Neural progenitor cell (in vitro differentiated cells): ENCODE measurements around the gene TMEM40. TPM values are rescaled to one million over a fixed set of nuclear protein-coding genes. Genes with fewer than 3 reads are reported as not detected.

Source experiments
- DNase-seq: peaks from one replicate; pipeline ENCODE4 v3.0.0-alpha.2; 2016; ENCODE audit warnings: low spot score
- H2AFZ ChIP-seq: fragments of 200-600 bp; sonication (generic); replicated peaks from 2 replicates; pipeline ENCODE4 v1.6.1; 2016; ENCODE audit warnings: antibody characterized with exemption
- H3F3A ChIP-seq: fragments of 200-600 bp; sonication (generic); 2 replicates; pipeline ENCODE4 v1.6.1; 2016; ENCODE audit warnings: antibody characterized with exemption, low read depth
- H3K27ac ChIP-seq: fragments of 200-600 bp; sonication (generic); 2 replicates; pipeline ENCODE4 v1.5.1; 2016; ENCODE audit warnings: mild to moderate bottlenecking
- H3K27me3 ChIP-seq: fragments of 200-600 bp; sonication (generic); 2 replicates; pipeline ENCODE4 v1.6.1; 2016; ENCODE audit warnings: mild to moderate bottlenecking, moderate library complexity
- H3K36me3 ChIP-seq: fragments of 200-600 bp; sonication (generic); 2 replicates; pipeline ENCODE4 v1.5.1; 2016
- H3K4me1 ChIP-seq: fragments of 200-600 bp; sonication (generic); 2 replicates; pipeline ENCODE4 v1.6.1; 2016; ENCODE audit warnings: mixed run types
- H3K4me2 ChIP-seq: fragments of 200-600 bp; sonication (generic); 2 replicates; pipeline ENCODE4 v1.6.1; 2016
- H3K4me3 ChIP-seq: fragments of 200-600 bp; sonication (generic); 2 replicates; pipeline ENCODE4 v1.5.1; 2016
- H3K79me2 ChIP-seq: fragments of 200-600 bp; sonication (generic); 2 replicates; pipeline ENCODE4 v1.6.1; 2016; ENCODE audit warnings: low read depth
- H3K9ac ChIP-seq: fragments of 200-600 bp; sonication (generic); 2 replicates; pipeline ENCODE4 v1.6.1; 2016
- H3K9me3 ChIP-seq: fragments of 200-600 bp; sonication (generic); 2 replicates; pipeline ENCODE4 v1.5.1; 2016; ENCODE audit warnings: low read depth
- H4K20me1 ChIP-seq: fragments of 200-600 bp; sonication (generic); 2 replicates; pipeline ENCODE4 v1.6.1; 2016; ENCODE audit warnings: low read depth
- H3K27ac Mint-ChIP-seq: 3 replicates; pipeline ENCODE4 v1.8.0; 2021; ENCODE audit warnings: mixed read lengths
- H3K27me3 Mint-ChIP-seq: 2 replicates; pipeline ENCODE4 v1.8.0; 2022; ENCODE audit warnings: low read depth, mild to moderate bottlenecking, inconsistent platforms, moderate library complexity, mixed read lengths; ENCODE audit not compliant: insufficient read depth
- H3K36me3 Mint-ChIP-seq: 3 replicates; pipeline ENCODE4 v1.8.0; 2021; ENCODE audit warnings: mixed read lengths
- H3K4me1 Mint-ChIP-seq: 3 replicates; pipeline ENCODE4 v1.8.0; 2021; ENCODE audit warnings: mixed read lengths
- H3K4me3 Mint-ChIP-seq: 3 replicates; pipeline ENCODE4 v1.8.0; 2021; ENCODE audit warnings: mild to moderate bottlenecking, moderate library complexity, mixed read lengths
- H3K9me3 Mint-ChIP-seq: 3 replicates; pipeline ENCODE4 v1.8.0; 2020; ENCODE audit warnings: mixed read lengths
- EZH2 ChIP-seq: fragments of 200-600 bp; sonication (generic); IDR thresholded peaks from 2 replicates; pipeline ENCODE4 v1.6.1; 2017; ENCODE audit warnings: antibody characterized with exemption, mild to moderate bottlenecking, moderate library complexity
- EZH2phosphoT487 ChIP-seq: fragments of 200-600 bp; sonication (generic); IDR thresholded peaks from 2 replicates; pipeline ENCODE4 v1.6.1; 2017; ENCODE audit warnings: antibody characterized with exemption
- total RNA-seq: library from RNA; depleted of rRNA; stranded (reverse); fragments of >200 nt; gene quantifications from 2 replicates; pipeline ENCODE4 v1.2.3, GENCODE V29; 2015; ENCODE audit warnings: low replicate concordance
- TF ChIP-seq, protein P1 (sequence below): fragments of 200-600 bp; sonication (generic); IDR thresholded peaks from 2 replicates; pipeline ENCODE4 v1.5.1; 2017; ENCODE audit warnings: antibody characterized with exemption, mild to moderate bottlenecking

Gene TMEM40
- total RNA-seq, 1 donor from 2014 or later = not detected

DNA sequence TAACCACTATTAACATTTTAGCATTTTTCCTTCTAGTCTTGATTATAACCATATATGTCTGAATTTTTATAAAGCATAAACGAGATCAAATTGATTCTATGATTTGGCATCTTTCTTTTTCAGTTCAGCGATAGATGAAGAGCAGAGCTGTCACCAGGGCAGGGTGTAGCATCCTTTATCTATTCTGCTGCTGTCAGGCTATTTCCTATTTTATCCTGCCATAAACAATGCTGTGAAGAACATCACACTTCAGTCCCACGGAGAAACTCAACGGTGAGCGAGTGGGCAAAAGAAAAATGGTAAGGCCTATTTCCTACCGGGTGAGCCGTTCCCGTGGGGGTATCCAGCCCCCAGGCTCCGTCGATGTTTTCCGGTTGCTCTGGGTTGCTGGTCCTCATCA, 15.5 kb downstream of the TMEM40 start:
- peaks cover 9% of the 10 kb centered on the region for H3K4me1 ChIP-seq
- no peak overlapping the region for H3K4me2 ChIP-seq
- no peaks in the 10 kb centered on the region for H4K20me1 ChIP-seq
- H3K4me3 Mint-ChIP-seq = no peak overlapping the region
- no peak for TF ChIP-seq EZH2phosphoT487
- TF ChIP-seq, protein P1, sequence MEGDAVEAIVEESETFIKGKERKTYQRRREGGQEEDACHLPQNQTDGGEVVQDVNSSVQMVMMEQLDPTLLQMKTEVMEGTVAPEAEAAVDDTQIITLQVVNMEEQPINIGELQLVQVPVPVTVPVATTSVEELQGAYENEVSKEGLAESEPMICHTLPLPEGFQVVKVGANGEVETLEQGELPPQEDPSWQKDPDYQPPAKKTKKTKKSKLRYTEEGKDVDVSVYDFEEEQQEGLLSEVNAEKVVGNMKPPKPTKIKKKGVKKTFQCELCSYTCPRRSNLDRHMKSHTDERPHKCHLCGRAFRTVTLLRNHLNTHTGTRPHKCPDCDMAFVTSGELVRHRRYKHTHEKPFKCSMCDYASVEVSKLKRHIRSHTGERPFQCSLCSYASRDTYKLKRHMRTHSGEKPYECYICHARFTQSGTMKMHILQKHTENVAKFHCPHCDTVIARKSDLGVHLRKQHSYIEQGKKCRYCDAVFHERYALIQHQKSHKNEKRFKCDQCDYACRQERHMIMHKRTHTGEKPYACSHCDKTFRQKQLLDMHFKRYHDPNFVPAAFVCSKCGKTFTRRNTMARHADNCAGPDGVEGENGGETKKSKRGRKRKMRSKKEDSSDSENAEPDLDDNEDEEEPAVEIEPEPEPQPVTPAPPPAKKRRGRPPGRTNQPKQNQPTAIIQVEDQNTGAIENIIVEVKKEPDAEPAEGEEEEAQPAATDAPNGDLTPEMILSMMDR = no peak
- TF ChIP-seq EZH2 = no peak
- no peak overlapping the region for H3K9ac ChIP-seq
- no peak overlapping the region for H2AFZ ChIP-seq
- no peaks in the 10 kb centered on the region for H3K36me3 ChIP-seq
- peaks cover 6% of the 10 kb centered on the region for H3F3A ChIP-seq
- DNase-seq = no peak
- peaks cover 2% of the 10 kb centered on the region for H3K4me1 Mint-ChIP-seq
- no peak overlapping the region for H3K27ac Mint-ChIP-seq
- no peaks in the 10 kb centered on the region for H3K9me3 ChIP-seq
- no peaks in the 10 kb centered on the region for H3K79me2 ChIP-seq
- no peaks in the 10 kb centered on the region for H3K36me3 Mint-ChIP-seq
- no peaks in the 10 kb centered on the region for H3K9me3 Mint-ChIP-seq
- no peak overlapping the region for H3K4me3 ChIP-seq
- H3K27me3 Mint-ChIP-seq = no peaks in the 10 kb centered on the region
- H3K27ac ChIP-seq = no peak overlapping the region
- no peaks in the 10 kb centered on the region for H3K27me3 ChIP-seq

DNA sequence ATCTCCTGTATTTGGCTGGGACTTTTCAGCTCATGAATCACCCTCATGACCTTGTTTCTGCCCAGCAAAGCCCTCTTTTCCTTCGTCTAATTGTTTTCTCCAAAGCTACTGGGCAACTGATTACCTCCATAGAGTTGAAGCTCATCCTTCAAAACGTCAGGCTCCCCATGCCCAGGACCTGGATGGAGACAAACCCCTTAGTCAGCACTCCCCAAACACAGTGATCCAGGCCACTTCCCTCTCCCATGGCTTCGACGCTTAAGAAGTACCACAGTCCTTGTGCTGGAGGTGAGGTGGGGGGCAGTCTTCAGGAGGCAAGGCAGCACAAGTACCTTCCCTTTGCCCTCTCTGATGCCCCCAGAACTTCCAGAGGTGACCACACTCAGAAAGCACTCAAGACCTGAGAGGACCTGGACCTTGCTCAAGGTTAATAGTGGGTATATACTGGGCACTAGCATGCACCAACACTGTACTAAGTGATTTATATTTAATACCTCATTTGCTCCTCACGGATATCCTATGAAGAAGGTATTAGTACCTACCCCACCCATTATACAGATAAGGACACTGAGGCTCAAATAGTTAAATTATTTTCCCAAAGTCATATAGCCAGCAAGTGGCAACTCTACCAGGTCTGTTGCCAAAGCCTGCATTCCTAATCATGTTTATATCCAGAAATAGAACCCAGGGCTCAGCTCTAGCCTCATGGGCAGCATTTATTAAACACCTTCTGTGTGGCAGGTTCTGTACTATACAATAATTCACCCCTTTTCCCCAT, 16.5 kb downstream of the TMEM40 start:
- H3K27ac ChIP-seq = no peak overlapping the region
- TF ChIP-seq EZH2 (no peak), EZH2phosphoT487 (no peak)
- TF ChIP-seq, protein P1 = no peak
- no peaks in the 10 kb centered on the region for H4K20me1 ChIP-seq
- Mint-ChIP-seq H3K27ac (no peak overlapping the region), H3K27me3 (no peaks in the 10 kb centered on the region), H3K4me3 (no peak overlapping the region), H3K36me3 (no peaks in the 10 kb centered on the region), H3K9me3 (no peaks in the 10 kb centered on the region), H3K4me1 (peaks cover 2% of the 10 kb centered on the region)
- H3K4me1 ChIP-seq = peaks cover 9% of the 10 kb centered on the region
- H2AFZ ChIP-seq = no peak overlapping the region
- H3K79me2 ChIP-seq = no peaks in the 10 kb centered on the region
- DNase-seq = no peak
- H3K36me3 ChIP-seq = no peaks in the 10 kb centered on the region
- H3K4me2 ChIP-seq = no peak overlapping the region
- no peak overlapping the region for H3K4me3 ChIP-seq
- no peak overlapping the region for H3K9ac ChIP-seq
- peaks cover 6% of the 10 kb centered on the region for H3F3A ChIP-seq
- H3K9me3 ChIP-seq = no peaks in the 10 kb centered on the region
- no peaks in the 10 kb centered on the region for H3K27me3 ChIP-seq

DNA sequence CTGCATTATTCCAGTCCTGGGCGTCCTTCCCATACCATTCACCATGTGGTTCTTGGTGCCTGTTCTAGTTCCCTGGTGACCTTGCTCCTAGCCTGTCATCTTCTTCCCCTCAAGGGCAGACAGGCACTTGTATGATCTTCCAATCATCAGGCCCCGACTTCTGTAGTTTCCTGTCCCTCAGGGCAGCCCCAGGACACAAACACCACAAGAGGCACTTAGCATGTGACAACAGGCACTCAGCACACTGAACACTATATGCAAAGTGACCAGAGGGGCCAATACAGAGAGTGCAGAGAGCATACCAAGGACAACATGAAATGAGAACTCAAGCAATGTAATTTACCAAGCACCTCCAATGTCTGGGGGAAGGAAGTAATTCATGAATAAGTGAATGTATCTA, 17.9 kb downstream of the TMEM40 start:
- Mint-ChIP-seq H3K27ac (peak overlapping the region; percentile 70), H3K36me3 (no peaks in the 10 kb centered on the region), H3K27me3 (no peaks in the 10 kb centered on the region), H3K4me3 (no peak overlapping the region), H3K4me1 (no peaks in the 10 kb centered on the region), H3K9me3 (no peaks in the 10 kb centered on the region)
- no peaks in the 10 kb centered on the region for H3K27me3 ChIP-seq
- H4K20me1 ChIP-seq = no peaks in the 10 kb centered on the region
- no peaks in the 10 kb centered on the region for H3K79me2 ChIP-seq
- H3K36me3 ChIP-seq = no peaks in the 10 kb centered on the region
- no peak overlapping the region for H2AFZ ChIP-seq
- no peaks in the 10 kb centered on the region for H3F3A ChIP-seq
- H3K27ac ChIP-seq = no peak overlapping the region
- no peak overlapping the region for H3K9ac ChIP-seq
- no peak overlapping the region for H3K4me2 ChIP-seq
- no peaks in the 10 kb centered on the region for H3K4me1 ChIP-seq
- no peak overlapping the region for H3K4me3 ChIP-seq
- DNase-seq = no peak
- no peak for TF ChIP-seq EZH2phosphoT487
- H3K9me3 ChIP-seq = no peaks in the 10 kb centered on the region

DNA sequence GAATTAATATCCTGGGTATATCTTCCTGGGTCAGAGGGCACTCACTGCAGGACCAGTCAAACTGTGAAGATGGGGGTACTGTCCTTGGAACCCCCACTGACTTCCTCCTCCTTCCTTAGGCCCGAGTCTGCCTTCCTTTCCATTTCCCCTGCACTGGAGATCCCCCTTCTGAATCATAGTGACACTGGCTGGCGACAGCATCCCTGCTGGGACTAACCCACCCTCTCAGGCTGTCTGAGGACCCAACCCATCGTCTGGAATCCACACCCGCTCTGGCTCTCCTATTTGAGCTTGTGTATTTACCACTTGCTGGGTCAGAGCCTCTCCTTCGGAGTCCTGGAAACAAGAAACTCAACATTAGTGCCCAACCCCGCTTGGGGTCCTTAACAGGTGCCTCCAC, 21.2 kb downstream of the TMEM40 start:
- Histone ChIP-seq H2AFZ (no peak overlapping the region), H3K4me3 (no peak overlapping the region), H3K9ac (no peak overlapping the region), H4K20me1 (no peaks in the 10 kb centered on the region), H3F3A (no peaks in the 10 kb centered on the region), H3K79me2 (no peaks in the 10 kb centered on the region), H3K27me3 (no peaks in the 10 kb centered on the region), H3K36me3 (no peaks in the 10 kb centered on the region), H3K27ac (no peak overlapping the region), H3K4me2 (no peak overlapping the region), H3K4me1 (no peaks in the 10 kb centered on the region), H3K9me3 (no peaks in the 10 kb centered on the region)
- no peaks in the 10 kb centered on the region for H3K9me3 Mint-ChIP-seq
- H3K27me3 Mint-ChIP-seq = no peaks in the 10 kb centered on the region
- H3K4me3 Mint-ChIP-seq = no peak overlapping the region
- H3K27ac Mint-ChIP-seq = peak overlapping the region; percentile 69
- TF ChIP-seq EZH2 (no peak), EZH2phosphoT487 (no peak)
- TF ChIP-seq, protein P1 = no peak
- no peaks in the 10 kb centered on the region for H3K36me3 Mint-ChIP-seq
- no peak for DNase-seq
- H3K4me1 Mint-ChIP-seq = no peaks in the 10 kb centered on the region
